ENCODE results near the gene MAPK8IP2.

DNA sequence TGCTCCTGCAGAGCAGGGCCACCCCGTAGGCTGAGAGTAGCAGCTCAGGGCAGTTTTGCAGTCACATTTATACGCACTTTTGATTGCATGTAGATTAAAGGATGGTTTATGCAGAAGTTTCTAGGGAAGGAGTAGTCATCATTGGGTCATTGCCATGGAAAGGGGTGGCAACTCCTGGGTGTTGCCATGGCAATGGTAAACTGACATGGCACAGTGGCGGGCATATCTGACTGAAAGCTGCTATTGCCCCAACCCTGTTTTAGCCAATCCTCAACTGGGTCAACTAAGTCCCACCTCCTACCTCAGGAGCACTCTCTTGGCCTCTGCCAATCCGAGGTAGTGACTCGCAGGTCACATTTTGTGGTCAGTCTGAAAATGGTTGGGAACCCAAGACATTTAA, 29.8 kb downstream of the MAPK8IP2 start:
- TF ChIP-seq ZBTB7A (tag by site-specific recombination; IDR thresholded peaks at IDR 0.05; ENCODE audit: low read depth) (no peak), ZNF24 (tag by site-specific recombination; IDR thresholded peaks at IDR 0.05) (no peak), YY1 (tag by site-specific recombination; IDR thresholded peaks at IDR 0.05) (no peak), TCF7L2 (IDR thresholded peaks at IDR 0.05; ENCODE audit: borderline replicate concordance, low read depth, low read length) (no peak), ZNF266 (tag by site-specific recombination; IDR thresholded peaks at IDR 0.05; ENCODE audit: low read depth) (no peak), ZNF561 (tag by site-specific recombination; IDR thresholded peaks at IDR 0.05; ENCODE audit: borderline replicate concordance) (no peak), MYNN (tag by site-specific recombination; IDR thresholded peaks at IDR 0.05; ENCODE audit: borderline replicate concordance) (no peak), ZNF248 (tag by site-specific recombination; IDR thresholded peaks at IDR 0.05) (no peak), IKZF3 (tag by site-specific recombination; IDR thresholded peaks at IDR 0.05) (no peak), ZNF354C (tag by site-specific recombination; IDR thresholded peaks at IDR 0.05; ENCODE audit: borderline replicate concordance, low read depth) (no peak), MEIS1 (CRISPR knock-in tag; IDR thresholded peaks at IDR 0.05; ENCODE audit: borderline replicate concordance) (no peak), ZNF747 (tag by site-specific recombination; IDR thresholded peaks at IDR 0.05) (no peak)
- TF ChIP-seq, protein P1, sequence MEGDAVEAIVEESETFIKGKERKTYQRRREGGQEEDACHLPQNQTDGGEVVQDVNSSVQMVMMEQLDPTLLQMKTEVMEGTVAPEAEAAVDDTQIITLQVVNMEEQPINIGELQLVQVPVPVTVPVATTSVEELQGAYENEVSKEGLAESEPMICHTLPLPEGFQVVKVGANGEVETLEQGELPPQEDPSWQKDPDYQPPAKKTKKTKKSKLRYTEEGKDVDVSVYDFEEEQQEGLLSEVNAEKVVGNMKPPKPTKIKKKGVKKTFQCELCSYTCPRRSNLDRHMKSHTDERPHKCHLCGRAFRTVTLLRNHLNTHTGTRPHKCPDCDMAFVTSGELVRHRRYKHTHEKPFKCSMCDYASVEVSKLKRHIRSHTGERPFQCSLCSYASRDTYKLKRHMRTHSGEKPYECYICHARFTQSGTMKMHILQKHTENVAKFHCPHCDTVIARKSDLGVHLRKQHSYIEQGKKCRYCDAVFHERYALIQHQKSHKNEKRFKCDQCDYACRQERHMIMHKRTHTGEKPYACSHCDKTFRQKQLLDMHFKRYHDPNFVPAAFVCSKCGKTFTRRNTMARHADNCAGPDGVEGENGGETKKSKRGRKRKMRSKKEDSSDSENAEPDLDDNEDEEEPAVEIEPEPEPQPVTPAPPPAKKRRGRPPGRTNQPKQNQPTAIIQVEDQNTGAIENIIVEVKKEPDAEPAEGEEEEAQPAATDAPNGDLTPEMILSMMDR (tag by site-specific recombination; IDR thresholded peaks at IDR 0.05), result no peak
- TF ChIP-seq, protein P2, sequence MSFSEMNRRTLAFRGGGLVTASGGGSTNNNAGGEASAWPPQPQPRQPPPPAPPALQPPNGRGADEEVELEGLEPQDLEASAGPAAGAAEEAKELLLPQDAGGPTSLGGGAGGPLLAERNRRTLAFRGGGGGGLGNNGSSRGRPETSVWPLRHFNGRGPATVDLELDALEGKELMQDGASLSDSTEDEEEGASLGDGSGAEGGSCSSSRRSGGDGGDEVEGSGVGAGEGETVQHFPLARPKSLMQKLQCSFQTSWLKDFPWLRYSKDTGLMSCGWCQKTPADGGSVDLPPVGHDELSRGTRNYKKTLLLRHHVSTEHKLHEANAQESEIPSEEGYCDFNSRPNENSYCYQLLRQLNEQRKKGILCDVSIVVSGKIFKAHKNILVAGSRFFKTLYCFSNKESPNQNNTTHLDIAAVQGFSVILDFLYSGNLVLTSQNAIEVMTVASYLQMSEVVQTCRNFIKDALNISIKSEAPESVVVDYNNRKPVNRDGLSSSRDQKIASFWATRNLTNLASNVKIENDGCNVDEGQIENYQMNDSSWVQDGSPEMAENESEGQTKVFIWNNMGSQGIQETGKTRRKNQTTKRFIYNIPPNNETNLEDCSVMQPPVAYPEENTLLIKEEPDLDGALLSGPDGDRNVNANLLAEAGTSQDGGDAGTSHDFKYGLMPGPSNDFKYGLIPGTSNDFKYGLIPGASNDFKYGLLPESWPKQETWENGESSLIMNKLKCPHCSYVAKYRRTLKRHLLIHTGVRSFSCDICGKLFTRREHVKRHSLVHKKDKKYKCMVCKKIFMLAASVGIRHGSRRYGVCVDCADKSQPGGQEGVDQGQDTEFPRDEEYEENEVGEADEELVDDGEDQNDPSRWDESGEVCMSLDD (tag by site-specific recombination; IDR thresholded peaks at IDR 0.05), result no peak
